ENCODE results near the gene LHX3.
"Not testable (repeated sequence)": the region's sequence is repeated elsewhere in the genome, so short reads cannot be mapped to it uniquely, and the experiment has no call there.

Gene LHX3

GRCh38 chr9:136241542-136241941, 36.6 kb upstream of the LHX3 start:
- no peak for DNase-seq (ENCODE audit: low read depth)

GRCh38 chr9:136240941-136241340, 36.0 kb upstream of the LHX3 start:
- DNase-seq (ENCODE audit: low read depth), result no peak

DNA sequence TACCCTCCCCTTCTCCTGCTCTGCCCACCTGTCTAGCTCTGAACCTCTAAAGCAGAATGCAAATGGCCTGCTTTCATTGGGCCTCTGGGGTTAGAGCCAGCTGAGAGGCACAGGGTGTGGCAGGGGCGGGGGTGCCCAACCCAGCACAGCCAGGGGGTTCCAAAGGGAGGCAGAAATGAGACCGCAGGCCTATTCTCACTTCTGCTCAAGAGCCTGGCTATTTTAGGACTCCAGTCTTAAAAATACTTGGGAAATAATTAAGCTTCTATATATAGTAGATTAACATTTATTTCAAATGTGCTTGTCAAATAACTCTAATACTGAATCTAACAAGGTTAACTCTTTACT, 35.0 kb upstream of the LHX3 start:
- DNase-seq (ENCODE audit: low read depth), result no peak

- DNase-seq (ENCODE audit: low read depth), result no peak
Measured at GRCh38 chr9:136239135-136239982, 34.4 kb upstream of the LHX3 start.

- DNase-seq (ENCODE audit: low read depth), result no peak
Measured at GRCh38 chr9:136238342-136238732, 33.4 kb upstream of the LHX3 start.

GRCh38 chr9:136237486-136238341, 32.8 kb upstream of the LHX3 start:
- no peak for DNase-seq (ENCODE audit: low read depth)

- not testable (repeated sequence) for DNase-seq (ENCODE audit: low read depth)
Measured at GRCh38 chr9:136236471-136237410, 31.8 kb upstream of the LHX3 start.

DNA sequence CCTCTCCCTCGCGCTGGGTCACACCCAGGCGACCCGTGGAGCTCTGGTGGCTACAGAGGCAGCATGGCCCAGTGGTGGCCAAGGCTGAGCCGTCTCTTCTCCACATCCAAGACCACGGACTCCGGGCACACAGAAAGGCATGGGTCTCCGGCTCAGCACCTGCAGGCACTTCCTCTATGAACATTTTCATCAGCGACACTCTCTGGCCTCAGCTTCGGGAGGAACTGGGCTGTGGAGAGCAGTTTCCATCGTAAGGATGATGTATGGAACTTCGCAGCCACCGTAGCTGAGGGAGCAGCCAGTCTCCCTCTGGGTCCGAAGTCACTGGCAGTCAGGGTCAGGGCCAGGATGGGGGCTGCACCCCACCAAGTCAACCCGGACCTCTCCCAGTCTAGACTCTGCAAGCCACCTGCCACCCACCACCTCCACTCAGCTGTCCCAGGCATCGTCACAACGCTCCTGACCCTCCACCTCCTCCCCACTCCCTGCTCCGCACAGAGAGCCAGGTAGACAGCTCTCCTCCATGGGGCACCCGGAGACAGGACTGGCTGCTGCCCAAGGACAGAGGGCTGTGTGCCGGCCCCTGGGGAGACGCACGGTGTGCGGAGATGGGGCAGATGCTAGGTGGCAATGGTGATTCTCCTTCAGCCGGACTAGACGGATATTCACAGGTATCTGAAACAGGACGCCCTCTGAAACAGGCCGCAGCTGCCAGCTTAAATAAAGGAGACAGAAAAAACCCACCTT, 31.0 kb upstream of the LHX3 start:
- DNase-seq (ENCODE audit: low read depth), result no peak

GRCh38 chr9:136235171-136235570, 30.2 kb upstream of the LHX3 start:
- DNase-seq (ENCODE audit: low read depth), result no peak

- no peak for DNase-seq (ENCODE audit: low read depth)
Measured at GRCh38 chr9:136234597-136234996, 29.7 kb upstream of the LHX3 start.

DNA sequence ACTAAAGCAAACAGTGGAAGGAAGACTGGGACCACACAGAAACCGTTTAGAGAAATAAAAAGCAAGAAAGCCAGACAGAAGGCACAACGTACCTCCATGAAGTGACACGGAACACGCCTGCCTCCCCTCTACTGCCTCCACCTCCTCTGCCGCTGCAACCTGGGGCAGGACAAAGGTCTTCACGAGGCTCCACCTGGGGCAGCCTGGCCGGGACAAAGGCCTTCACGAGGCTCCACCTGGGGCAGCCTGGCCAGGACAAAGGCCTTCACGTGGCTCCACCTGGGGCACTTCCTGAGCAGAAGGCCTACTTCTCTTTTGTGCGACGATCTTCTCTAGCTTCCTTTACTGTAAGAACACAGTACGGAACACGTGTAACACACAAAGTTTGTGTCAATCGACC, 28.9 kb upstream of the LHX3 start:
- DNase-seq (ENCODE audit: low read depth), result no peak

DNA sequence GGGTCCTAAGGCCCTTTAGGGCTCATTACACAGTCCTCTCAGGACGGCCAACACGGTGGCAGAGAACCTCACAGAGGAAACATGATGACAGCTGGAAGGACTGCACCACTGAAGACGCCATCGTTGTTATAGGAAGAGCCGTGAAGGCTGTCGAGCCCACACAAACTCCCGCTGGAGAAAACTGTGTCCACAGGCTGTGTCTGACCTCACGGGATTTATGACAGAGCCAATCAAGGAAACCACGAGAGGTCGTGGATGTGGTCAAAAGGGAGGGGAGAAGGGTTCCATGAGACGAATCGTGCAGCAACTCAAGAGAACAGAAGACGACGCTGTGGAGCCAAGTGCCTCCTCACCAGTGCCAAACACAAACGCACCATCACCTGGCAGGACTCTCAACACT, 28.5 kb upstream of the LHX3 start:
- DNase-seq (ENCODE audit: low read depth), result no peak

DNA sequence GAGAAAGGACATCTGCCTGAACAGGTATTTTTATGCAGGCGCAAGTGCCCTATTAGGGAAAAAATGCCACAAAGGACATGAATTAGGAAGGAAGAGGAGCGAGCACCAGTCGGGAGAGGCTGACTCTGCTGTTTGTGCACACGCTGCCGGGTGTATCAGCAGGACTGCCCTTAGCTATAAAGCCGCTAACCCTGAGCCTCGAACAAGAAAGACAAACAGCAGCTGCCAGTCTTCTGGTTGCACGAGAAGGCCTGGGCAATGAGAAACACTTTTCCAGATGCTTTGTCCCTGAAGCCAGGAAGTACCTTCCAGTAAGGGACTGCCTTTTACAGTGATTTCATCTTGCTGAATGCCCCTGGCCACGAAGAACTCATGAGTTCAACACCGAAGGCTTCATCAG, 28.0 kb upstream of the LHX3 start:
- DNase-seq (ENCODE audit: low read depth), result no peak

GRCh38 chr9:136231478-136232297, 26.8 kb upstream of the LHX3 start:
- no peak for DNase-seq (ENCODE audit: low read depth)

- no peak for DNase-seq (ENCODE audit: low read depth)
Measured at GRCh38 chr9:136230773-136231172, 25.8 kb upstream of the LHX3 start.

- no peak for DNase-seq (ENCODE audit: low read depth)
Measured at GRCh38 chr9:136230365-136230764, 25.4 kb upstream of the LHX3 start.

- DNase-seq (ENCODE audit: low read depth), result no peak
Measured at GRCh38 chr9:136229096-136230065, 24.5 kb upstream of the LHX3 start.

DNA sequence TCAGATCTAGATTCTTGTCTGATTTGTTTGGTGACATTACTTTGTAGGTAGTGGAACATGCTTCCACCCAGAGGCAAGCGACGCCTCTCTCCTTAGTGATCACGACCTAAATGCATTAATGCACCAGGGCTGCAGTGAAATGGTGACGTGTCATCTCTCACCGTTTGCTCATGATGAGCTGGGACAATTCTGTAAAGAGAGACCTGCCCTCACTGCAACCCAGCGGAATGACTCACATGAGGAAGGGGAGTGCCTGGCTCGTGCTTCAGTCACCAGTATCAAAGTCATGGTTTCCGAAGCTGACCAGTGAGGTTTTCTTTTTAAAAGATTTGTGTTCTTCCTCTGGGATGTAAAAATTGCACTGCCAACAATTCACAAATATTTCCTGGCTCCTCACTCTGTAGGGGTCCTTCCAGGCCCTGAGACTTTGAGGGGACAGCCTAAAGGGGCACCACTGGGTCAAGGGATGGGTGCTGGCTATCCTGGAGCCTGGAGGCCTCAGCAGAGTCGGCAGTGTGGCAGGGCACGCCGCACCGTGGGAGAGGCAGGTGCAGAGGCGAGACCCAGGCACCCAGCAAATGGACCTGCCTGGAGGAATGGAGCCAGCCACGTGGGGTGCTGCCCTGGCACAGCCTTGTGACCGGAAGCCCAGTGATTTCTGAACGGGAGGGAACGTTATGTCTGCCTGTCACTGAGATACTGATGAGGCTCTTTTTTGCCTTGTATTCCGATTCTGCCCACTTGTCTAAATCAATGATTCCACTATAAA, 23.4 kb upstream of the LHX3 start:
- DNase-seq (ENCODE audit: low read depth), result no peak
